GM20431 (cell line): ENCODE data around the gene ZSWIM4.

Experiments used
- in situ Hi-C: fragments of 300-500 bp; cut with MseI, MboI; formaldehyde crosslinking; loops from one replicate; pipeline ENCODE4 v1.15.0; 2020; ENCODE audit warnings: low sequenced_read_pairs; ENCODE audit not compliant: unreplicated experiment

ZSWIM4 gene

DNA sequence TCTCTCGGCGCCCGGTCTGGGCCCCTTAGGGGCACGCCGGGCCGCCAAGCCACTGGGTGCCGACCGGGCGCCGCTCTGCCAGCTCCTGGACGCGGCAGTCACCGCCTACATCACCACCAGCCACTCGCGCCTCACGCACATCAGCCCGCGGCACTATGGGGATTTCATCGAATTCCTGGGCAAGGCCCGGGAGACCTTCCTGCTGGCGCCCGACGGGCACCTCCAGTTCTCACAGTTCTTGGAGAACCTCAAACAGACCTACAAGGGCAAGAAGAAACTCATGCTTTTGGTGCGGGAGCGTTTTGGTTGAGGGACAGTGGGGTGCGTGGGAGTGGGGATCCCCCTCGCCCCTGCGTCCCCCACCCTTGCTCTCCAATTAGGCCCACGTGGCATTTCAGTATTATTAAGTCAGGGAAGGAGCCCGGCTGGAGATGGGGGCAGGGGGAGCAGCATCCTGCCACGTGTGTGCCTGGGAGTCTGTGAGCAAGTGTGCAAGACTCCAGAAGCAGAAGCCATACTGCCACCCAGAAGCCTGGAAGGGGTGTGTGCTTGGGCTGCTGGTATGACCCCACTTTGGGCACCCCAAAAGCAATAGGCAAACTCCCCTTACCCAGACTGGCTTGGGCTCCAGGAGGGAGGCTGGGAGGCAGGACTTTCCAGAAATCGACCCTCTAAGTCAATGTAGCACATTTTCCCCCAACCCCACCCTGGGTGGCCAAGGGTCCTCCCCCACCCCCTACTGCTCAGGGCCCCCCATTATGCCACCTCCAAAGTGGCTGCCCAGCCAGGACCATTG, 35.7 kb downstream of the ZSWIM4 start:
- in situ Hi-C loops = no loop called here

DNA sequence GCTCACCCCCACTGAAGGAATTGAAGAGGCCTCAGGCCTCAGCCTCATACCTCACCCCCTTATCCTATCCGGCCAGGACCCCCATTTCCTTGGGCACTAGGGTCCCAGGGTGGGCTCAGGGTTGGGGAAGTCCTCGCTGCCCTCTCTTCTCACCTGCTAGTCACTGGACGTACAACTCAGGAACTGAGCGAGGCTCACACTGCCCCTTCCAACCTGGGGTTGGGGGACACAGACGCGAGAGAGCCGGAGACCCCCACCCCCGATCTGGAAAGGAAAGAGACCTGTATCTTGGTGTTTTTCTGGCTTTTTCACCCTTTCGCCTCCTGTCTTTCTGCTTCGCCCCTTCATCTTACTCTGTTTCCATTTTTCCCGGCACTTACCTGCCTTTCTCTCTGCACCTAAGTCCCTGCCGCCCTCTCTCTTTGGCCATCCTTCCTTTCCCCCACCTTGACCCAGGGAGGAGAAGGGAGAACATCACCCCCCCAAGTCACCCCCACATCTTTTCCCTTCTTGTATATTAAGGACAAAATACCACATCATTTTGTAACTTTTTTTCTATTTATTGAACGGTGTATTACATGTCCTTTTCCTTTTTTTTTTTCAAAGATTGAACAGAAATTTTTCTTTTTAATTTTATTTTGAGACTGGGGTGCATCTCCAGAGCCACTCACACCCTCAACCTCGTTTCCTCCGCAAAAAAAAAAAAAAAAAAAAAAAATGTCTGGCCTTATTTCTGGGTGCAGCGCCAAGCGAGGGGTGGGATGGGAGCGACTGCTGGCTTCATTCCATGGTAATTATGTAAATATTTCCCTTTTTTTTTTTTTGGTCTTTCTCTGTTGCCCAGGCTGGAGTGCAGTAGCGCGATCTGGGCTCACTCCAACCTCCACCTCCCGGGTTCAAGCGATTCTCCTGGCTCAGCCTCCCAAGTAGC, 36.6 kb downstream of the ZSWIM4 start:
- in situ Hi-C loops = no loop called here

DNA sequence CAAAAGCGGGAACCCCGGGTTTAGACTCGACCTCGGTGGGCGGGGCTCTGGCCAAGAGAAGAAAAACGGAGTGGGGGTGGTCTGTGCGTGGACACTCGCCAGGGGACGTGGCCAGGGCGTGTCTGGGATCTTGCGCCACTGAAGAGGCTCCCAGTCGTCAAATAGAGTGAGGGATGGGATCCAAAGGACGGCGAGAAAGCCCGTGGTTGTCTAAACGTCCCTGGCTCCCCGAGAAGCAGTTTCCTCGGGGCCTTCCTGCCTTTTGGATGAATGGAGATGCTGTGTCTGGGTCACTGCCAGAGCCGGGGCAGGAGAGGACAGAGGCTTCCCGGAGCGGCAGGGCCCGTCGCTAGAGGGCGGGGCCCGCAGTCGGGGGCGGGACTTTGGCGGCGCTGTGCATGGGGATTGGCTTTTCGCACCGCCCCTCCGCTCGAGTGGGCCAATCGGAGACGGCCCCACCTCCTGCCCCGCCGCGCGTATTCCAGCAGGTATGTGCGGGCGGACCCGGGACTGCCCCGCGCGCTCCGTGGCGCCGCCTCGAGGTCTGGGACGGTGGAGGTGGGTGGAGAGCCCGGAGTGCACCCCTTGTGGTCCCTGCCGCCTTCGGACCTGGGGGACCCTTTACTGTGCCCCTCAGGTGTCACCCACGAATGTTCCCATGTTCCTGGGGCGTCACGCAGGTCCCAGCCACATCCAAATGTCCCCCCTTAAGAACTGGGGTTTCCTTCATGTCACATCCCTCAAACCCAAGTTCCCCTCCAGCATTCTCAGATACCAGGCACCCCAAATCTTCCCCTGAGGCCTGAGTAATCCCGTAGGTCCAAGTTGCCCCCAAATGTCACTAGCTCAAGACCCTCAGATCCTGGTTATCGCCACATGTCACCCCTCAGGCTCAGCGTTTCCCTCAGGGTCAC, 38.3 kb downstream of the ZSWIM4 start:
- in situ Hi-C loops = no loop called here

DNA sequence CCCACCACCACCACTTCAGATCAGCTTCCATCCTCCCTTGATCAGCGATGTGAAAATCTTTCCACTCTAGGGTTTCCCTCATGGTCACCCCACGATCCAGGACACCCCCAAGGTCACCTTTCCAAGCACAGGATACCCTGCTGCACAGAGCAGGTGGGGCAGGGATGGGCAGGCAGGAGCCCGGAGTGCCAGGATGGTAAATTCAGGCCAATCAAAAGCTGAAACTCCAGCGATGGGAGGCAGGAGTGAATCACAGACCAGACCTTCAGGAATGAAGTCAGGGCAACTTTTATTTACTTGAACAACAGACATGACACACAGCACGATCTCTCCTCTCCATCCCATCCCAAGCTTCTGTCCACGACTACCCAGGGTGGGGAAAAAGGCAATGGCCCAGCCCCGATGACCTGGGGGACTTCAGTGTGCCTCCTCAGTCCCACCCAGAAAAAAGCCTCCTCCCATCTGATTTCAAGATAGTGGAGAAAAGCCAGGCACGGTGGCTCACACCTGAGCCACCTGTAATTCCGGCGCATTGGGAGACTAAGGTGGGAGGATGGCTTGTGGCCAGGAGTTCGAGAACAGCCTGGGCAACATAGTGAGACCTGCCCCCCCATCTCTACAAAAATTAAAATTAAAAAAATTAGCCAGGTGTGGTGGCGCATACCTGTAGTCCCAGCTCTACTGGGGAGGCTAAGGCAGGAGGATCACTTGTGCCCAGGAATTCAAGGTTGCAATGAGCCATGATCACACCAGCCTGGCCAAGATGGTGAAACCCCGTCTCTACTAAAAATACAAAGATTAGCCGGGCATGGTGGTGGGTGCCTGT, 39.2 kb downstream of the ZSWIM4 start:
- in situ Hi-C loops = no loop called here

DNA sequence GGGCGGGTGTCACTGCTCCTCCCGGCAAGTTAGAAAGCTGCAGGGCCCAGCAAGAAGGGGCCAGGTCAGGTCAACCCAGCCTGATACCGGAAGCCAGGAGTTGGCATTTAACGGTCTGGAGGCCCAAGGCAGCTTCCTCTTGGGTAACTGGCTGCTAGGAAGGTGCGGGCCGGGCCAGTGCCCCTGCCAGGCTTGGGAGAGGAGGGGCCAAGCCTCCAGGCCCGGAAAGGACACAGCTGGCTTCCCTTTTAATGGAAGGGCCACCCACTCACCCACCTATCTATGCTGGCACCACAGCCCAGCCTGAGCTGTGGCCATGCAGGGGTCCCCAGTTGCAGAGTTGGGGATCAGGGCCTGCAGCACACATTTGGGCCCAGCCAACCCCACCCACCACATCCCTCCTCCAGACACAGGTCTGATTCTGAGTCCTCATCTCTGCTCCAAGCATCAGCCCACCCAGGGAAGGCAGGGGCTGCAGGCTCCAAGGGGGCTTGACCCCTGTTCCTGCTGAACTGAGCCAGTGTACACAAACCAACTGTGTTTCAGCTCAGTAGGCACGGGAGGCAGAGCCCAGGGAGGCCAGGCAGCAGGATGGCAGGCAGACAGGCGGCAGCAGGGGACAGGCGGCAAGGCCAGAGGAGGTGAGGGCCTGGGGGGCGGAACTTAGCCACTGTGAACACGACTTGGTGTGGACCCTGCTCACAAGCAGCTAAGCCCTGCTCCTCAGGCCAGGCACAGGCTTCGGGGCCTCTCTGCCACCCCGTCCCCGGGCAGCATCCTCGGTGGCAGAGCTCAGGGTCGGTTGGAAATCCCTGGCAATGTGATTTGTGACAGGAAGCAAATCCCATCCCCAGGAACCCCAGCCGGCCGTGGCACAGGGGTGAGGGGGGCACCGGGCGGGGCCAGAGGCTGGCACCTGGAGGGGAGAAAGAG, 40.8 kb downstream of the ZSWIM4 start:
- in situ Hi-C loops = no loop called here

DNA sequence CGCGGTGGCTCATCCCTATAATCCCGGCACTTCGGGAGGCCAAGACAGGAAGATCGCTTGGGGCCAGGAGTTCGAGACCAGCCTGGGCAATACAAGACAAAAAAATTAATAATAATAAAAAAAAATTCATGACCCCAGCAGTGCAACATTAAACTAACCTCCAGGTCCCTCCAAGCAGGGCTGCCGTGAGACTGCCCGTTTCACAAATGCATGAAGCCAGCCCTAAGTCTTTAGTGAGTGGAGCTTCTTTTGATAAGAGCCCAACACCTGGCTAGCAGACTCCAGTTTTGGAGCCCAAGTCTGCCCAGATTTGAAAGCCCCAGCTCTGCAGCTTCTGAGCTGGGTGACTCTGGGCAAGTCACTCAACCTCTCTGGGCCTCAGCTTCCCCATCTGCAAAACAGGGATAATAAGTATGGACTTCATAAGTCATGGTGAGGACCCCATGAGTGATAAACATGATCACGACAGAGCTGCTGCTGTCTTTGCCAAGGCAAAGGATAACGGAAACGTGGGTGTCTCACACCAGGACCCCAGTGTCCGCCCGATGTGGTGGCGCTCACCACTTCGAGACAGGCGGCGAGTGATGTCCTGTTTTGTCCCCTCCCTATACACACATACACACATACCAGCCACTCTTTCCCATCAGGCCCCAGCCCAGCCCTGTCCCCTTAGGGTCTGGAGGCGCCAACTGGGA, 43.3 kb downstream of the ZSWIM4 start:
- in situ Hi-C loops = no loop called here

DNA sequence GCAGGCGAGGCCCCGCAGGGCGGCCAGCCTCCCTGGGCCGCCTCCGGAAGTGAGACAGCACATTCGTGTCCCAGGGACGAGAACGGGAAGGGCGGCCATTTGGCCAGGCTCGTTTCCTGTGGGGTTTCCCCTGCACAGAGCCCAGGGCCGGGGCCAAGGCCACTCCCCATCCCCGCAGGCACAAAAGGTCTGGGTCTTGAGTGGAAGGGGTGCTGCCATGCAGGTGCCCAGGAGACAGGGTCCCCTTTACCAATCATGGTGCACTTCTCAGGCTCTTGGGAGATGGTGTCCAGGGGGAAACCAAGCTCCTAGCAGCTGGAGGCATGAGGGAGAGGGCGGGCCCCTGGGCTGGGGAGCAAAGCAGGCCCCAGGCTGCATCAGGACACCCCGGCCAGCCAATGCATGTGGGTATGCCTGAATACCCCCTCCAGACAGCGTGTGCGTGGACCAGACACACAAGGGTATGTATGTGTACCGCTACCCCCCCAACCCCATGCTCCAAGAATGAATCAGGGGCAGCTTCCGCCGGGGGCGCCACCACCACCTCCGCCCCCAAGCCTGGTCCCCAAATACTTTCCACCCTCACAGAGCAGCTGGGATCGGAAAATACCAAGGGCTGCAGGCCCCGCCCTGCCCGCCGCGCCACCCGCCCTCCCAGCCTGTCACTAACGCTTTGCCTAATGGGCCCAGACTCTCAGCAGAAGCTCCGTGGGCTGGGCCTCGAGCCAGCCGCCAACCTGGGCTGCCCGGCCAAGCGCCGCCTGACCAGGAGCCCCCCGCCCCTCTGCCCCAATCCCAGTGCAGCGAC, 44.1 kb downstream of the ZSWIM4 start:
- in situ Hi-C loops = no loop called here

DNA sequence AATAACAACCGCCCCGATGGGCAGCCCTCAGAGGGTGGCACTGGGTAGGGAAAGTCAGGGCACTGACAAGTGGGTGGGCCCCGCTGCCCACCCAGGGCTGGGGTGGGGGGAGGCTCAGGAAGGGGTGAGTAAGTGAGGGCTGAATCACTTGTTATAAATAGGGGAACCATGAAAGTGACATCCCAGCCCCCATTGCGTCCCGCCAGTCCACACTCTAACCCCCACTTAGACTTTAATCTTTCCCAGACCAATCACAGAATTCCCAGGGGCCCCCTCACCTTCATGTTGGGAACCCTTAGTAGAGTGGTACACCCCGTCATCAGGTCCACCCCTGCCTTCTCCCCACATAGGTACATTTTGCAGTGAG, 44.7 kb downstream of the ZSWIM4 start:
- in situ Hi-C loops = no loop called here

DNA sequence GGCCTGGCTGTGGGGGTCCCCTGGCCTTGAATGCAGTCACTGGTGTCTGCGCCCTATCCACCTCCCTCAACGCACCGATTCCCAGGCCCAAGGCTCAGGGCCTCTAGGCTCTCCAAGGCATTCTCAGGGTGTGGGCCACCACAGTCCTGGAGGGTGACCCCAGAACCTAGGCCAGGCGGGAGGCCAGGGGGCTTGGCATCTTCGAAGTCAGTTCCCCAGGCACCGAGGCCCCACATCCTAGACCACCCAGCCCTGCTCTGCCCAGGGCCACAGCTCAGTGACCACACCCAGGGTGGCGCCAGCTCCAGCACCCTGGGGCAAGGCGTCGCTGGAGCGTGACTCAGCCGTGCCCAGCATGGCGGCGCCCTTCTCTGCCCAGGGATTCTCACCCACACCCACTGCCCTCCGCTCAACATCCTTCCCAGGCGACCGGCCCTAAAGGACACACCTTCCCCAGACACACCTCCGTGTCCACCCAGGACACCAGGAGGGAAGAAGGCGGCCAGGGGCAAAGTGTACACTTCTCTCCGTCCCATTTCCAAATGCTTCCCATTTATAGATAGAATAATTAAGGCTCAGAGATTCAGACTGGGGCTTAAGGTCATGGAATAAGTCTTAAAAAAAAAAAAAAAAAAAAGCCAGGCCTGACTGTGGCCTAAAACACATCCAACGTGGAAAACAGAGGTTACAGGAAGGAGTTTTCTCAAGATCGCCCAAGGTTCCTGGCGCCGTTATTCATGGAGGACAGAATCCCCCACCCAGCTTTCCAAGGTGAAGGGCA, 45.3 kb downstream of the ZSWIM4 start:
- in situ Hi-C loops = no loop called here

DNA sequence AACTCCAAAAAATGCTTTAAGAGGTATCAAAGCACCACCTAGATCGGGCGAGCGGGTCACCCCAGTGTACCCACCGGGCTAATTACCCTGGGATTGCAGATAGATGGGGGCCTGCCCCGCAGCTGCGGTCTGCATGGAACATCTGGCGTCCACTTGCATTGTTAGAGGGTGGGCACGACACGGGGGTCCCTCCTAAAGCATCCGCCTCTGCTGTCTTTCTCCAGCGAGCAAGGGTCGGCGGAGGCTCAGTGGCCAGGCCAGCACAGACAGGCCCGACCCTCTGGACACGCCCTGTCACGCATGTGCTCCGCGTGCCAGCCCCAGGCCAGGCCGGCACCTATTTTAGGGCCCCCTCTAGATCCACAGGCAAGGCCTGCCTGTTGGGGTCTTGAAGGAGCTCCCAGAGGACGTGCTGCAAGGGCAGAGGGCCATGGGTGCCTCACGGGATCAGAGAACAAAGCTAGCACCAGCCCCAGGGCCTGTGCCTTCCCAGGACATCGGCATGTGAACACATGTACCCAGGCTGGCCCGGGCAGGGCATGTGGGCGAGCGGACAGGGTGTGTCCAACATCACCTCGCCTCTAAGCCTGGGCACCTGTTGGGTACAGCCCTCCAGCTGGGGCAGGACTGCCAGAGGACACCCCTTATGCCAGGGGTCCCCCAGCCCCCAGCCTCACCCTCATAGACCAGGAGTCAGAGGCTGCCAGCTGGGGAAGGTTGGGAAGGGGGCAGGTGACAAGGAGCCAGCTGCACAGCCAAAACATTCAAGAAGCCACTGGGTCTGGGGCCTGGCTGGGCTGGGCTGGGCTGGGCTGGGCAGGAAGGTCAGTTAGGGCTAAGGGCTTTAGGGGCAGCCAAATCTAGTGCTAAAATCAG, 46.1 kb downstream of the ZSWIM4 start:
- in situ Hi-C loops = no loop called here

DNA sequence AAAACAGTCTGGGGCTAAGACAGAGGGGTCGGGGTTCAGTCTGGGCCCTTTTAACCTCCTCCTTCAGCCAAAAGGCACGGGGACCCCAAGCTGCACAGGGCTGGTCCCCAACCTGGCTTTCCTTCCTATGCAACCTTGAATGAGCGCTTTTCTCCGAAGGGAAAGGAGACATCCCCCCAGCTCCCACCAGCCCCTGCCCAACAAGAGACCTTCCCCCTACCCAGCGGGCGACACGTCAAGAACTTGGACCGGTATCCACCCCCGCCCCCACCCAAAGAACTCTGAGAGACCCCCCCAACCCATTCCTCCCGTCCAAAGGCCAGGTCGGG, 46.7 kb downstream of the ZSWIM4 start:
- in situ Hi-C loops = no loop called here

DNA sequence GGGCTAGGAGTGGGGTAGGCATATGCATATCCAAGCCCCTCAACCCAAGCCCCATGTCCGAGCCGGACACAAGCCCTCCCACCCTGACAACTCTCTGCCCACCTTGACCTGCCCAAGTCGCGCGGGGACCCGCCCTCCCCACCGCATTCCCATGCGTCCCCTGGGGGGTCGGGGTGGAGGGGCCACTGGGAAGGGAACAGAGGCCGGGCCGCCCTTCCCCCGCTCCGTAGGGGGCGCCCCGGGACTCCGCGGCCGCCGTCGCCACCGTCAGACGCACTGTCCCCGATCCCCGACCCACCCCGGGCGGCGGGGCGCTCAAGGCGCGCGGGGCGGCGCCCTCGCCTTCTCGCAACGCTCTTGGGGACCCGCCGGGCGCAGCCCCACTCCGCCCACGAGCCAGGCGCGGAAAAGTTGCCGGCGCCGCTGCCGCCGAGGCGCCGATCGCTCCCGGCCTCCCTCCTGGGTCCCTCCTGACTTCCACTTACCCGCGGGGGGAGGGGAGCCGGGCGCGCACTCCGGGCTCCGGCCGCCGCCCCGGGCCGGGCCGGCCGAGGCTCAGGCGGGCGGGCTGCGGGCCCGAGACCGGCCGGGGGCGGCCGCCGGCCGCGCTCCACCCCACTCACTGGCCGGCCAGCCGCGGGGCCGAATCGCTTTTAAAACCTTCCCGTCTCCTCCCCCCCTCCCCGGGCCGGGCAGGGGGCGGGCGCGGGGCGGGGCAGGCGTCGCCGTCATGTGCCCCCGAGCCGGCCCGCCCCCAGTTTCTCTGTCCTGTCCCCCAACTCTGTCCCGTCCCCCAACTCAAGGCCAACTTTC, 47.3 kb downstream of the ZSWIM4 start:
- in situ Hi-C loops = no loop called here

DNA sequence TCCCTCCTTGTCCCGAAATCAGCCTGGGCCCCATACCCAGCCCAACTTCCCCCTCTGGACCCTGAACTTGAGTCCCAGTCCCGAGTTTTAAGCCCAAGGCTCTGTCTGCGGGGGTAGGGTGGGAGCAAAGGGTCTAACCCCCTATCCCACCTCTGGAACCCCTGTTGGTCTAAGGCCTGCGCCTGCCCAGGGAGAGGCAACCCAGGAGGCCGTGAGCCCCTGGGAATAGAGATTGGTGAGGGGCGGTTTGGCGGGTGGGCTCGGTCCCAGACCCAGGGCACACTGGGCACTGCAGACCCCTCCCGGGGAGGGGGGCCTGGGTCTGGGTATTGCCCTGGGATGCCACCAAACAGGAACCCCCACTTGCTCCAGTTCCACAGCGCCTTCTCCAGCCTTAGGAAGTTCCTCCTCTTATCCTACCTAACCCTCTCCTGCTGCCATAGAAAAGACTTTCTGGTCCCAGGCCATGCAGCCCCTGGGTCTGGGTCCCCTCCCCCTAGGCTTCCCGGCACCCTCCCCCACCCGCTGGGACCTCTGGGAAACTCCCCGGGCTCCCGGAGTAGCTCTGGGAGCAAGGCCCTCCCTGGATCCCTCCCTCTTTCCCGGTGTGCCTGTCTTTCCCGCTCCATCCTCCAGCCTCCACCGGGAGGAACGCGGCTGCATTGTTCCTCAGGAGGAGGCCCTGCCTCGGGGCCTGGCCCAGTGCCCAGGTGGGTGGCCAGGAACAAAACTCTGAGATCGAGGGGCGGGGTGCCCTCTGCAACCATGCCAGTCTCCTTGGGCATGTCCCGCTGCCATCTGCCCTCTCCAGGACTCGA, 48.1 kb downstream of the ZSWIM4 start:
- in situ Hi-C loops = no loop called here

DNA sequence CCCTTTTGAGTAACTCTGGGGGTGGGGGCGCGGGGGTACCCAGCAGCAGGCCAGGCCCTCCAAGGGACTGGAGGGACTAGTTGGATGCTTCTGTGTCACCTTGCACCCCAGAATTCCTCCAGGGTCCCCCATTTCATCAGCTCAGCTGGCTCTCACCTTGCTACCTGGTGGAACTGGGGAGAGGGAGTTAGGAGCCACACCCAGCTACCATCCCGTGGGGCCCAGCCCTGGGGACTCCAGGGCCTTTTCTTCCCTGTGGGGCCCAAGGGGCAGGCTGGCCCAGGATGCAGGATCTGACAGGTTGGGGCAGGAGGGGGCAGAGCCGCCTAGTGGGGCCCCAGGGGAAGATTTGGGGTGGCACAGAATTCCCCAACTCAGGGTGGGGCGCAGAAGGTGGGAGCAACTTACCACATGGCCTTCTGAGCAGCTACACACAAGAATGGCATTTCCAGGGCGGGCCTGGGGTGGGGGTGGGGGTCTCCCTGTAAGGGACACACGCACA, 48.9 kb downstream of the ZSWIM4 start:
- in situ Hi-C loops = no loop called here
